Colon (tissue), 2 donors: ENCODE results near the gene PGA3.
"Not testable (repeated sequence)": the region's sequence is repeated elsewhere in the genome, so short reads cannot be mapped to it uniquely, and the experiment has no call there.

Experiments used
- FAIRE-seq: peaks from 2 replicates; lab custom pipeline; 2012; peaks lifted over from hg19 to GRCh38; lab: Jason Lieb, UNC
- donor health status: control.
- donor health status: control.

Gene PGA3

DNA sequence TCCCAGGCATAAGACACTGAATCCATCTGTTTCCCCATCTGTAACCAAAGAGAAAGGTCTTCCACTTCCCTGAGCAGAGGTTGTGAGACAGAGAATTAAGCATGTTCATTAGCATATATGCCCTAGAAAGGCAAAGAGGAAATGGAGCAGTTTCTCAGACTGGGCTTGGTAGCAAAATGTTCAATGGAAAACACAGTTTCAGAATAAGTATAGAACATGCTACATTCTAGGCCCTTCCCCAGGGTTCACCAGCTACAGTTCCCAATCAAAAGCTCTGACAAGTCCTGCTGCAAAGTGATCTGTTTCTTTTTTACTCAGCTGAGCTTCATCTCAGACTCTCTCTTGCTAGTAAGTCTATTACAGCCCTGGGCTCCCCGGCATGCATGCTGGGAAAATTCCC, 49.0 kb downstream of the PGA3 start:
- not testable (repeated sequence) for FAIRE-seq

DNA sequence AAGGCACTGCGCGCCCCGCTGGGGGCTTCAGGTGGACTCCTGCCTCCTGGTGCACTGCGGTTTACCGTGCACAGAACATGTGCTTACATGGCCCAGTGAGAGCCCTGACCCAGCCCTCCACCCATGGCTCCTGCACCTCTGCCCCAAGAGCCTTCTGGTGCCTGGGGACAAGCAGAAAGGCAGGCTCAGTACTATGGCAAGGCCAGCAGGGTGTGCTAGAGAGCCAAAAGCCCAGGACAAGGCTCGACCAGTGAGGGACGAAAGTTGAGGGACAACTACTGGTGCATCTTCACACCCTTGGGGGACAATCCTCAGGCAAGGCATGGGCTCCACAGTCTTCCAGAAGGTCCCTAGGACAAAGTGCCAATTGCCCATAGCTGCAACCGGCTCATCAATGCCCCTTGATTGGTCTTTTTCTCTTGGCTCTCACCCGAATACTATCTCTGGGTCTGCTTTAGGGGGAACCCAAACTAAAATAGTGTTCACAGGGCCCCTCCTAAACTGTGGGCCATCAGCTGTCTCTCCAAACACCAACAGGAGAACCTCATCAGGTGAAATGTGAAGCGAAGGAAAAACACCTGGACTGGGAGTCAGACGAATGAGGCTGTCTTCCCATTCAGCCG, 51.2 kb downstream of the PGA3 start:
- no peak for FAIRE-seq

DNA sequence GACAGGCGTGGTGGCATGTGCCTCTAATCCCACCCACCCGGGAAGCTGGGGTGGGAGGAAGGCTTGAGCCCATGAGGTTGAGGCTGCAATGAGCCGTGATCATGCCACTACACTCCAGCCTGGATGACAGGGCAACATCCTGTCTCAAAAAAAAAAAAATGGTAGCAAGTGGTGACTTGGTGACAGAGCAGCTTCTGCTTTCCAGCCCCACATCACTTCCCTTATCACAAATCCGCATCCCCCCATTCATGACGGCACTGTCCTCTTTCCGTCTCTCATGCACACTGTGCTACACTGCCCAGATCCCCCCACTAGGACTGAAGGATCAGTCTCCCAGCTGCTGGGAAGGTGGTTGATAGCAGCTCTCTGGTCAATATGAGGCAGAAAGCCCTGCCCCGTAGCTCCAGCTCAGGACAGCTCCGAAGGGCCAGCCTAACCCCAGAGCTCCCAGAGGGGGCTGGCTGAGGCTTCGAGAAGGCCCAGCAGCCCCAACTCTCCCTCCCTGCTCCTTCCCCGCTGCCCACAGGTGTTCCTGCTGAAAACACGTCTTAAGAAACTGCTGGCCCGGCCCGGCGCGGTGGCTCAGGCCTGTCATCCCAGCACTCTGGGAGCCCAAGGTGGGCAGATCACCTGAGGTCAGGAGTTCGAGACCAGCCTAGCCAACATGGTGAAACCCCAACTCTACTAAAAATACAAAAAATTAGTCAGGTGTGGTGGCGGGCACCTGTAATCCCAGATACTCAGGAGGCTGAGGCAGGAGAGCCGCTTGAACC, 53.6 kb downstream of the PGA3 start:
- FAIRE-seq: no peak

DNA sequence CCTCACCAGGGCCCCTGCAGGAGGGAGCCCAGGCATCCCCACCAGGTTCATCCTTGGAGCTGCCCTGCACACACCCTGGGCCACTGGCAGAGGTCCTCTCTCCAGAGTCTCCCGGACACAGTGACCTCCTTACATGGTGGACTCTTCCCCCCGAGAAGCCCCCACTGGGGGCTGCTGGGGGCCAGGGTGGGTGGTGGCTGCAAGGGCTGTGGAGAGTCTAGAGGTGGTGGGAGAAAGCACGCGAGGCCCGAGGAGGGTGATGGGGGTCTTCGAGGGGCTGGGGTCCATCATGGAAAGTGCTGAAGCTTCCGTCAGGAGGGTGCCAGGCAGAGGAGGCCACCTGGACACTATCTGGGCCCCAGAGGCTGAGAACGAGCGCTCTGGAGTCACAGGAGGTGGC, 55.2 kb downstream of the PGA3 start:
- FAIRE-seq: no peak

DNA sequence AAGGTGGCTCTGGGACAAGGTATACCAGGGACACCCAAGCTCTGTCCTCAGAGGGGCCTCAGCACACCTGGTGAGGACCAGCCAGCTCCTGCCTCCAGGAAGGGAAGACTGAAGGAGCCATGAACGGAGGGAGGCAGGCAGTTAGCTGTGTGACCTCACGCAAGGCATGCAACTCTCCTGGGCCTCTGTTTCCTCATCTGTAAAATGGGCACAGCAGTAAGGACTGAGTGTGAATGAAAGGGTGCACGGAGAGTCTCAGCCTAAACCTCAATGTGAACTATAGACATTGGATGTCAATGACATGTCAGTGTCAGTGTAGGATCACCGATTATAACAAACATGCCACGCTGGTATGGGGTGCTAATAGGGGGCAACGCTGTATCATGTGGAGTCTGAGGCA, 56.0 kb downstream of the PGA3 start:
- no peak for FAIRE-seq
